Liver (tissue), 9 donors: ENCODE results near the gene HIBADH. TPM values are rescaled to one million over a fixed set of nuclear protein-coding genes. Genes with fewer than 3 reads are reported as not detected.

Experiments
- DNase-seq: peaks from one replicate; pipeline ENCODE4 v3.0.0-alpha.2; 2017; ENCODE audit warnings: low spot score
- H3K27ac ChIP-seq, 2 donors: one replicate each; pipeline ENCODE4 v1.7.0; 2013; ENCODE audit warnings: inconsistent platforms in 2 of 2, low read length in 2 of 2, control low read depth in 1 of 2, low read depth in 1 of 2, mild to moderate bottlenecking in 1 of 2
- H3K27me3 ChIP-seq, 4 donors: one replicate each; pipeline versions ENCODE4 v1.6.1 to v1.7.0; 2013; ENCODE audit warnings: low read length in 3 of 4, inconsistent platforms in 1 of 4, mild to moderate bottlenecking in 1 of 4, moderate library complexity in 1 of 4; ENCODE audit not compliant: control insufficient read depth in 4 of 4, insufficient read depth in 4 of 4
- H3K36me3 ChIP-seq, 4 donors: one replicate each; pipeline versions ENCODE4 v1.6.1 to v1.7.0; 2013; ENCODE audit warnings: low read length in 3 of 4, mild to moderate bottlenecking in 3 of 4, low read depth in 1 of 4, moderate library complexity in 1 of 4; ENCODE audit not compliant: control insufficient read depth in 4 of 4, insufficient read depth in 3 of 4
- H3K4me1 ChIP-seq, 4 donors: one replicate each; pipeline versions ENCODE4 v1.6.1 to v1.7.0; 2013; ENCODE audit warnings: low read length in 3 of 4, mild to moderate bottlenecking in 3 of 4, moderate library complexity in 1 of 4; ENCODE audit not compliant: control insufficient read depth in 4 of 4, insufficient read depth in 4 of 4
- H3K4me3 ChIP-seq, 3 donors: one replicate each; pipeline versions ENCODE4 v1.6.1 to v1.7.0; 2013; ENCODE audit warnings: low read length in 3 of 3, control low read depth in 1 of 3, low read depth in 1 of 3, mild to moderate bottlenecking in 1 of 3
- H3K9ac ChIP-seq, 2 donors: one replicate each; pipeline ENCODE4 v1.7.0; 2013; ENCODE audit warnings: low read length in 2 of 2, mild to moderate bottlenecking in 2 of 2, moderate library complexity in 2 of 2, control low read depth in 1 of 2, low read depth in 1 of 2
- H3K9me3 ChIP-seq, 4 donors: one replicate each; pipeline versions ENCODE4 v1.6.1 to v1.7.0; 2013; ENCODE audit warnings: low read length in 3 of 4; ENCODE audit not compliant: control insufficient read depth in 4 of 4
- EGR1 ChIP-seq, 2 donors: IDR thresholded peaks; 2 replicates each; pipeline ENCODE4 v1.6.1; 2016 to 2018; ENCODE audit warnings: antibody characterized with exemption in 2 of 2, low read depth in 2 of 2
- GABPA ChIP-seq, 2 donors: IDR thresholded peaks in 1 of 2; conservative IDR thresholded peaks in 1 of 2; 2 replicates each; pipeline ENCODE4 v1.6.1; 2016; ENCODE audit warnings: antibody characterized with exemption in 2 of 2, mild to moderate bottlenecking in 1 of 2, moderate library complexity in 1 of 2
- HNF4G ChIP-seq: IDR thresholded peaks from 2 replicates; pipeline ENCODE4 v1.6.1; 2016; ENCODE audit warnings: antibody characterized with exemption
- RAD21 ChIP-seq, 2 donors: IDR thresholded peaks; 2 replicates each; pipeline ENCODE4 v1.6.1; 2016; ENCODE audit warnings: antibody characterized with exemption in 2 of 2, mild to moderate bottlenecking in 2 of 2
- RXRA ChIP-seq, 2 donors: IDR thresholded peaks; 2 replicates each; pipeline ENCODE4 v1.6.1; 2017 to 2018; ENCODE audit warnings: antibody characterized with exemption in 2 of 2, mild to moderate bottlenecking in 1 of 2
- YY1 ChIP-seq: IDR thresholded peaks from 2 replicates; pipeline ENCODE4 v1.6.1; 2016; ENCODE audit warnings: antibody characterized with exemption, mild to moderate bottlenecking
- WGBS: extraction: QIAGEN DNeasy Blood & Tissue Kit; methylation state at CpG from one replicate; pipeline ENCODE4 v1.1.7; 2013; 5-methylcytosine and 5-hydroxymethylcytosine counted together
- polyA plus RNA-seq, 2 donors: library from polyadenylated mRNA; stranded (reverse) in 1 of 2; unstranded in 1 of 2; fragments of 200-250 nt in 1 of 2; fragments of >200 nt in 1 of 2; fragmentation: Nextera tagmentation in 1 of 2; extraction: Ambion mirVana in 1 of 2; gene quantifications; one replicate each; pipeline versions ENCODE4 v1.2.1 to v1.2.3, GENCODE V29; 2013 to 2015
- total RNA-seq, 2 donors: library from RNA; depleted of rRNA; stranded (reverse); fragments of >200 nt; gene quantifications; one replicate each; pipeline ENCODE4 v1.2.3, GENCODE V29; 2014
- TF ChIP-seq, protein P1 (sequence below): fragments of 150-350 bp; IDR thresholded peaks from 2 replicates; pipeline ENCODE4 v1.5.1; 2017; ENCODE audit warnings: improper control_type of control experiment, low read depth, low read length; ENCODE audit not compliant: missing input control
- TF ChIP-seq, protein P2 (sequence below): IDR thresholded peaks from 2 replicates; pipeline ENCODE4 v1.6.1; 2016; ENCODE audit warnings: antibody characterized with exemption
- TF ChIP-seq, protein P3 (sequence below): IDR thresholded peaks from 2 replicates; pipeline ENCODE4 v1.6.1; 2016; ENCODE audit warnings: antibody characterized with exemption, mild to moderate bottlenecking
- TF ChIP-seq, protein P4 (sequence below): IDR thresholded peaks from 2 replicates; pipeline ENCODE4 v1.6.1; 2016; ENCODE audit warnings: antibody characterized with exemption
- donor health status: healthy.
- donor health status: healthy.
- donor health status: healthy.
- donor health status: healthy.
- donor health status: healthy.

HIBADH gene
- total and polyA plus RNA-seq, 4 donors, result 27.7 to 78.9 (median 58.2) TPM

DNA sequence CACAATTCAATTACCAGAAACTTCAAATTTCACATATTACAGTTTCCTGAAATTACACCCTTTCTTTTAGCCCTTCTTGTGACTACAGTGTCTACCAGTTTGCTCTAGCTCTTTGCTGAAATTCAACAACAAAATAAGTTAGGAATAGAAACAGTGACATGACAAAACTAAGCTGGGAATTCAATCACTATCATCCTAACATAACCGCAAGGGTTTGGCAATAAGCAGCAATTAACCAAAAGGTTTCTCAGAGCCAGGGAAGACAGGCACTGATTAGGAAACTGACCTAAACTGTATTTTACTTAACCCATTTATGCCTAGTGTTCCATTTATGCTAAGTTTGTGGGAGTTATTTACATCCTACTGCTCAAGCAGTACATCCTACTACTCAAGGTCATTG is 31.3 kb downstream of the HIBADH start:
- no peak for DNase-seq
- H3K27me3 ChIP-seq, result no peaks in the 10 kb centered on the region
- no peak overlapping the region for H3K9ac ChIP-seq
- no peak overlapping the region for H3K27ac ChIP-seq
- peaks cover 0 to 2% (median 0%) of the 10 kb centered on the region in 4 donors for H3K4me1 ChIP-seq
- no peaks in the 10 kb centered on the region for H3K9me3 ChIP-seq
- TF ChIP-seq, protein P1, sequence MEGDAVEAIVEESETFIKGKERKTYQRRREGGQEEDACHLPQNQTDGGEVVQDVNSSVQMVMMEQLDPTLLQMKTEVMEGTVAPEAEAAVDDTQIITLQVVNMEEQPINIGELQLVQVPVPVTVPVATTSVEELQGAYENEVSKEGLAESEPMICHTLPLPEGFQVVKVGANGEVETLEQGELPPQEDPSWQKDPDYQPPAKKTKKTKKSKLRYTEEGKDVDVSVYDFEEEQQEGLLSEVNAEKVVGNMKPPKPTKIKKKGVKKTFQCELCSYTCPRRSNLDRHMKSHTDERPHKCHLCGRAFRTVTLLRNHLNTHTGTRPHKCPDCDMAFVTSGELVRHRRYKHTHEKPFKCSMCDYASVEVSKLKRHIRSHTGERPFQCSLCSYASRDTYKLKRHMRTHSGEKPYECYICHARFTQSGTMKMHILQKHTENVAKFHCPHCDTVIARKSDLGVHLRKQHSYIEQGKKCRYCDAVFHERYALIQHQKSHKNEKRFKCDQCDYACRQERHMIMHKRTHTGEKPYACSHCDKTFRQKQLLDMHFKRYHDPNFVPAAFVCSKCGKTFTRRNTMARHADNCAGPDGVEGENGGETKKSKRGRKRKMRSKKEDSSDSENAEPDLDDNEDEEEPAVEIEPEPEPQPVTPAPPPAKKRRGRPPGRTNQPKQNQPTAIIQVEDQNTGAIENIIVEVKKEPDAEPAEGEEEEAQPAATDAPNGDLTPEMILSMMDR, result no peak
- 86% methylated on average over 1 of the region's 1 CpG for WGBS
- no peak overlapping the region for H3K4me3 ChIP-seq
- peaks cover 0 to 10% (median 3%) of the 10 kb centered on the region in 4 donors for H3K36me3 ChIP-seq

DNA sequence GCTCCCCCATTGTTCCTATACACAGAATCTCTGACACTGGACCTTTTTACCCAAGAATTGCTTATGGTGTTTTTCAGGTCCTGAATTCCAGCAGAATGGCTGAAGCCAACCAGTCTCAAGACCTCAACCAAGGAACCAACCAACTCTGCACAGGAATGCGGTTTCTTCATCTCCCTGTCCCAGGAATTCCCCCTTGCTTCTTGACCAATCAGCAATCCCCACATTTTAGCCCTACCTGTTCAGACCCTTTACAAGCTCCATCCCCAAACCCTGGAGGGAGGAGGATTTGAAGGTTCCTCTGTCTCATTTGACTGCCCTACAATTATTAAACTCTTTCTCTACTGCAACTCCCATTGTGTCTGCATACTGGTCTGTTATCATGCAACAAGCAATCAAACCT is 35.5 kb downstream of the HIBADH start:
- Histone ChIP-seq H3K4me1 (peaks cover 0 to 2% (median 0%) of the 10 kb centered on the region in 4 donors), H3K27ac (no peak overlapping the region), H3K27me3 (no peaks in the 10 kb centered on the region), H3K4me3 (no peak overlapping the region), H3K9ac (no peak overlapping the region), H3K9me3 (no peaks in the 10 kb centered on the region), H3K36me3 (peaks cover 0 to 10% (median 1%) of the 10 kb centered on the region in 4 donors)
- no peak for TF ChIP-seq RXRA (IDR thresholded peaks at IDR 0.05)
- DNase-seq, result no peak
- 100% methylated on average over 1 of the region's 1 CpG for WGBS

DNA sequence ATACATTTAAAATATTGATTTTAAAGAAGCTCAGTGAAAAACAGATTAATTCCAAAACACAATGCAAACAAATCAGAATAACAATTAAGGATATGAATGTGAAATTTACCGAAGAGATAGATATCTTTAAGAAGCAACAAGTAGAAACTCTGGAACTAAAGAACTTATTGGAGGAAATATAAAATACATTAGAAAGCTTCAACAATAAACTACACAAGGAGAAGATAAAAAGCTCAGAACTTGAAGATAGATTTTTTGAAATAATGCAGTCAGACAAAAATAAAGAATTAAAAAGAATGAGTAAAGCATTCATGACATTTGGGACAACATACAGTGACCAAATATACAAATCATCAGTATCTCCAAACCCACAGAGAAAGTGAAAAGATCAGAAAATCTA is 43.2 kb downstream of the HIBADH start:
- Histone ChIP-seq H3K4me3 (no peak overlapping the region), H3K9me3 (peaks cover 0 to 10% (median 2%) of the 10 kb centered on the region in 4 donors), H3K4me1 (peaks cover 2 to 16% (median 9%) of the 10 kb centered on the region in 4 donors), H3K9ac (no peak overlapping the region), H3K36me3 (peaks cover 0 to 3% (median 2%) of the 10 kb centered on the region in 4 donors), H3K27ac (no peak overlapping the region), H3K27me3 (no peaks in the 10 kb centered on the region)
- no peak for TF ChIP-seq GABPA (IDR thresholded peaks at IDR 0.05 in 1 of 2, conservative IDR thresholded peaks at IDR 0.05 in 1 of 2)
- TF ChIP-seq, protein P2, sequence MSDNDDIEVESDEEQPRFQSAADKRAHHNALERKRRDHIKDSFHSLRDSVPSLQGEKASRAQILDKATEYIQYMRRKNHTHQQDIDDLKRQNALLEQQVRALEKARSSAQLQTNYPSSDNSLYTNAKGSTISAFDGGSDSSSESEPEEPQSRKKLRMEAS, result no peak
- no peak for TF ChIP-seq YY1
- DNase-seq, result no peak
- 3% methylated on average over 1 of the region's 1 CpG for WGBS

DNA sequence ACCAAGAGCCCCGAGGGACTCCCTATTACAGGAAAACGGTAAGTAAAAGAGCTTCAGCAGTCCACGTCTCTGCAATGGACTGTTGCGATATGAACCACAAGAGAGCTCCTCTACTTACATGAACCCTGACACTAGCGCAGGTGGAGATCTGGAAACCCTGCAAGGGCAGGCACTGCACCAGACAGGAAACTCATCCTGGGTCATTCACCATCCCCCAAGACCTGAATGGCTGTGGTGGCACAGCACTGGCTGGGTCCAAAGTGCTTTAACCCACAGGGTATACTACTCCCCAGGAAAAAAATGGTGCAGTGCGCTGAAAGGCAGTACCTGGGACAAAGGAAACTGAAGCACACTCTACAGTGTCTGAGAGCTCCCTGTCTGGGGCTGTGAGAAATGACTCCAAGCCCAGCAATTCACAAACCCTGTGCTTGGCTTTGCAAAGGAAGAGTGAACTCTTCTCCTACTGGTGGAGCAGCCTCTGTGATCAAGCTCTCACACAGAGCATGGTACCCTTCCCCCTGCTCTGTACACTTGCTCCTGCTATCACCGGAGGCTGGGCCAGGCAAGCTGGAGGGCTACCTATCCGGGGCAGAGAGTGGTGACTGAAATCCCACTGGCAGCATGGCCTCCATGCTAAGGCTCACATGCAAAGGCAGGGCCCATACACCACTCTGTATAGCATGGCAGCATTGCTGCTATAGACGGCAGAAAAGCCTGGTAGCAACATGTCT is 44.9 kb downstream of the HIBADH start:
- peaks cover 0 to 10% (median 2%) of the 10 kb centered on the region in 4 donors for H3K9me3 ChIP-seq
- H3K27ac ChIP-seq, result peak overlapping the region; percentile 70 to 83
- DNase-seq, result no peak
- H3K27me3 ChIP-seq, result no peaks in the 10 kb centered on the region
- H3K4me1 ChIP-seq, result peaks cover 2 to 16% (median 9%) of the 10 kb centered on the region in 4 donors
- WGBS, result 34% methylated on average over 9 of the region's 9 CpGs
- H3K9ac ChIP-seq, result no peak overlapping the region
- H3K4me3 ChIP-seq, result peak overlapping the region in 2 of 3 donors; percentile 0 to 4
- H3K36me3 ChIP-seq, result peaks cover 2 to 3% (median 2%) of the 10 kb centered on the region in 4 donors
- TF ChIP-seq, protein P1, result no peak
- peak; percentile 93 for TF ChIP-seq YY1
- peak in 1 of 2 donors; percentile 73 for TF ChIP-seq GABPA (IDR thresholded peaks at IDR 0.05 in 1 of 2, conservative IDR thresholded peaks at IDR 0.05 in 1 of 2)
- peak; percentile 48 to 50 for TF ChIP-seq RAD21 (IDR thresholded peaks at IDR 0.05)
- TF ChIP-seq EGR1 (IDR thresholded peaks at IDR 0.05; ENCODE audit: low read depth in 2 of 2), result no peak
- peak; percentile 92 for TF ChIP-seq HNF4G
- TF ChIP-seq, protein P3, sequence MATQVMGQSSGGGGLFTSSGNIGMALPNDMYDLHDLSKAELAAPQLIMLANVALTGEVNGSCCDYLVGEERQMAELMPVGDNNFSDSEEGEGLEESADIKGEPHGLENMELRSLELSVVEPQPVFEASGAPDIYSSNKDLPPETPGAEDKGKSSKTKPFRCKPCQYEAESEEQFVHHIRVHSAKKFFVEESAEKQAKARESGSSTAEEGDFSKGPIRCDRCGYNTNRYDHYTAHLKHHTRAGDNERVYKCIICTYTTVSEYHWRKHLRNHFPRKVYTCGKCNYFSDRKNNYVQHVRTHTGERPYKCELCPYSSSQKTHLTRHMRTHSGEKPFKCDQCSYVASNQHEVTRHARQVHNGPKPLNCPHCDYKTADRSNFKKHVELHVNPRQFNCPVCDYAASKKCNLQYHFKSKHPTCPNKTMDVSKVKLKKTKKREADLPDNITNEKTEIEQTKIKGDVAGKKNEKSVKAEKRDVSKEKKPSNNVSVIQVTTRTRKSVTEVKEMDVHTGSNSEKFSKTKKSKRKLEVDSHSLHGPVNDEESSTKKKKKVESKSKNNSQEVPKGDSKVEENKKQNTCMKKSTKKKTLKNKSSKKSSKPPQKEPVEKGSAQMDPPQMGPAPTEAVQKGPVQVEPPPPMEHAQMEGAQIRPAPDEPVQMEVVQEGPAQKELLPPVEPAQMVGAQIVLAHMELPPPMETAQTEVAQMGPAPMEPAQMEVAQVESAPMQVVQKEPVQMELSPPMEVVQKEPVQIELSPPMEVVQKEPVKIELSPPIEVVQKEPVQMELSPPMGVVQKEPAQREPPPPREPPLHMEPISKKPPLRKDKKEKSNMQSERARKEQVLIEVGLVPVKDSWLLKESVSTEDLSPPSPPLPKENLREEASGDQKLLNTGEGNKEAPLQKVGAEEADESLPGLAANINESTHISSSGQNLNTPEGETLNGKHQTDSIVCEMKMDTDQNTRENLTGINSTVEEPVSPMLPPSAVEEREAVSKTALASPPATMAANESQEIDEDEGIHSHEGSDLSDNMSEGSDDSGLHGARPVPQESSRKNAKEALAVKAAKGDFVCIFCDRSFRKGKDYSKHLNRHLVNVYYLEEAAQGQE, result peak; percentile 87
- TF ChIP-seq, protein P4, sequence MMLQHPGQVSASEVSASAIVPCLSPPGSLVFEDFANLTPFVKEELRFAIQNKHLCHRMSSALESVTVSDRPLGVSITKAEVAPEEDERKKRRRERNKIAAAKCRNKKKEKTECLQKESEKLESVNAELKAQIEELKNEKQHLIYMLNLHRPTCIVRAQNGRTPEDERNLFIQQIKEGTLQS, result peak; percentile 26
